Epithelial cell of esophagus (primary cell): Measurements from ENCODE around the gene KRT28.

Experiments
- DNase-seq: peaks from one replicate; pipeline ENCODE4 v3.0.0; 2010; ENCODE audit warnings: low read depth
- H3K4me3 ChIP-seq: 2 replicates; pipeline ENCODE4 v1.5.1; 2011; ENCODE audit warnings: mild to moderate bottlenecking, low read length, control low read depth
- CTCF ChIP-seq: IDR thresholded peaks from 2 replicates; pipeline ENCODE4 v1.5.1; 2011; ENCODE audit warnings: low read depth, mild to moderate bottlenecking, low read length, control low read depth, inconsistent platforms; ENCODE audit not compliant: insufficient read depth; ENCODE audit errors: missing control alignments

Gene KRT28

GRCh38 chr17:40839194-40839593, 39.4 kb upstream of the KRT28 start:
- no peak overlapping the region for H3K4me3 ChIP-seq
- no peak for DNase-seq
- TF ChIP-seq CTCF: no peak

GRCh38 chr17:40836020-40836419, 36.3 kb upstream of the KRT28 start:
- H3K4me3 ChIP-seq: no peak overlapping the region
- TF ChIP-seq CTCF: no peak
- no peak for DNase-seq

- H3K4me3 ChIP-seq: no peak overlapping the region
- no peak for TF ChIP-seq CTCF
- no peak for DNase-seq
Observed at GRCh38 chr17:40833882-40834281, 34.1 kb upstream of the KRT28 start.

- no peak overlapping the region for H3K4me3 ChIP-seq
- no peak for TF ChIP-seq CTCF
- no peak for DNase-seq
Observed at GRCh38 chr17:40832840-40833239, 33.1 kb upstream of the KRT28 start.

- DNase-seq: no peak
- no peak overlapping the region for H3K4me3 ChIP-seq
Observed at GRCh38 chr17:40830085-40830776, 30.5 kb upstream of the KRT28 start.

GRCh38 chr17:40828454-40829044, 28.8 kb upstream of the KRT28 start:
- no peak for TF ChIP-seq CTCF
- no peak for DNase-seq
- H3K4me3 ChIP-seq: no peak overlapping the region

More at GRCh38 chr17:40830085-40830776, 30.5 kb upstream of the KRT28 start:
- TF ChIP-seq CTCF: no peak
